ENCODE results near the gene KDELR1.
"Not testable (repeated sequence)": the region's sequence is repeated elsewhere in the genome, so short reads cannot be mapped to it uniquely, and the experiment has no call there.

The KDELR1 gene

DNA sequence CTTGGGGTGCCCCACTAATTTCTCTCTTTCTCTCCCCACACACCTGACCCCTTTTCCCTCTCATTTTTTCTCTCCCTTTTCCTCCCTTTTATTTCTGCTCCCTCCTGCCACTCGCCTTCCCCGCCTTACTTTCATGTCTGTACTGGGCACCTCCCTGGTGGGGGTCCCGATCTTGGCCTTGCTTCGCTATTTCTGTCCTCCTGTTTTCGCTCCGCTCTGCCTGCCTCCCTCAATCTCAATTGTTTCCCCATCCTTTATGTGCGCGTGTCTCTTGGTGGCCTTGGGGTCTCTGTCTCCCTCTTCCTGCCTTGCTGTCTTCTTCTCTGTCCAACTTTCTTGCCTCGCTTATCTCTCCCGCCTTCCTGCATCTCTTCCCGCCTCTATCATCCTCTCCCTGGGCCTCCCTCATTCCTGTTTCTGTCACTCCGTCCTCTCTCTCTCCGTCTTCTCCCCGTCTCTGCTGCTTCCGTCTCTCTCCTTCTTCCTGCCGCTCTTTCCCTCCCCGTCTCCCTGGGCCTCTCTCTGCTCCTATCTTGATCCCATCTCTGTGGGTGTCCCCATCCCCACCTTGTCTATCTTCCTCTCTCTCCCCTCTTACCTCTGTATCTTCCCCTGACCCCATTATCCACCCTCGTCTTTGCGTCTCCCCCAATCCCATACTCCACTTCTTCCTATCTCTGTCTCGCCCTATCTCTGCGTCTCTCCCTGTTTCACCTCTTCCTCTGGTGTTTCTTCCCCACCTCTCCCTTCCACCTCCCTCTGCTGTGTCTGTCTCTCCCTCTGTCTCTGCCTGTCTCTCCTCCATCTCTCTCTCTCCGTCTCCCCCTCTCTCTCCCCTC lies 6.1 kb upstream of the KDELR1 start:
- no peak for DNase-seq (ENCODE audit: low read depth)

DNA sequence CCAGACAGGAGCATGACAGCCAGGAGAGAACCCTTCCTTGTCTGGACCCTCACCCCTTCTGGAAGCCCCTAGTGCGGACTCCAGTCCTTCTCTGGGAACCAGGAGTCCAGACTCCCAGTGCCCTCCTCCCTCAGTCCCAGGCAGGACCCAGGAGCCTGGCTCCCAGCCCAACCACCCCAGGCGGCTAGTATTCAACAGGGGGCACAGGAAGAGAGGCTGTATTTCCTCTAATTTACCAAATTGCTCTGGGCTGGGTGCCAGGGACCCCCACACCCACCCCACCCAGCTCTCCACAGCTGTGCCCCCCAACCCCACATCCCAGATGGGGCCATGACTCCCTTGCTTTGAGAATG lies 5.4 kb upstream of the KDELR1 start:
- no peak for DNase-seq (ENCODE audit: low read depth)

DNA sequence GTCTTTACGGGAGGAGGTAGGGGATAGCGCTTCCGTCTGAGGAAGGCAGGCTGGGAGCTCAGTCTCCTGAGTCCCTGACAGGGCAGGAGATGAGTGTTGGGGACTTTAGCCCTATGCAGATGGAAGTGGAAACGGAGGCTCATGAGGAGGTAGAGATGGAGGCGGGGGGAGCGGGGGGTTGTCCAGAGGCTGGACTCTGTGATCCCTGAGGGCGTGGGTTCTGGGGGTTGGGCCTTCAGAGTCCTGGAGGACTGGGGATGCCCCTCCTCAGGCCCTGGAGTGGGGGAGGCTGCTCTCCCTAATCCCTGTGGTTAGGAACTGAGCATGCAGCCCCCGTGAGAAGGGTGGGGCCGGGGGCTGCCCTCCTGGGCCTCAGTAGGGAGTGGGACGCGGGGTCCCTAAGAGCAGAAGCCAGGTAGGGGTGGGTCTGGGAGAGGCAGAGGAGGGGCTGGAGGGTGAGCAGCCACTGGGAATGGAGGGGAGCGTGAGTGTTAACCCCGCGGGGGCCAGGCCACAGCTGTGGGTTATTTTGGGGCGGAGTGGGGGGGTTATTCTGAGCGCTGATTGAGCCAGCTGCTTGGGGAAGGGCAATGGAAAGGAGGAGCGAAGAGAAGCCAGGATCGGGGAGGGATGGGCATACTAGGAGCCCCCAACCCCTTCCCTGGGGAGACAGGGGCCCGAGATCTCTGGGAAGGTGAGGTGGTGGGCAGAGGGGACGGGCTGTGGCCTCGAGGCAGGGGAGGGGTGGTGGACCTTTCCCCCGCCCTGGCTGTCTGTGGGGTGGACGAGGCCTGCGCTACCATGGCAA lies 4.9 kb upstream of the KDELR1 start:
- DNase-seq (ENCODE audit: low read depth): no peak

DNA sequence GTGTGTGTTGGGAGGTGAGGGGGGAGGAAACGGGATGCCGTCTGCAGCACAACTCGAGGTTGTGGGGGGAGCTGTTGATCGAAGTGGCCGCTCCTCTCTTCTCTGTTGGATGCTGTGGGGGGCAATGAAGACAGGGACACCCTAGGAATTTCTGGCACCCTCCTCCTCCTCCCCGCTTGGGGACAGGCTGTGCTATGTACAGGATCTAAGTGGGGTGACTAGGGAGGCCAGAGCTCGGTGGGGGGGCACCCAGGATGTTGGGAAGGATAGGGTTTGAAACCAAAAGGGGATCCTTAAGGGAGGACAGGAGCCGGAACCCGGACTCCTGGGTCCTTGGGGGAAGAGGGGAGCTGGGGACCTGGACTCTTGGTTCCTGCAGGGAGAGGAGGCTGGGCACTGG lies 4.1 kb upstream of the KDELR1 start:
- DNase-seq (ENCODE audit: low read depth): no peak

DNA sequence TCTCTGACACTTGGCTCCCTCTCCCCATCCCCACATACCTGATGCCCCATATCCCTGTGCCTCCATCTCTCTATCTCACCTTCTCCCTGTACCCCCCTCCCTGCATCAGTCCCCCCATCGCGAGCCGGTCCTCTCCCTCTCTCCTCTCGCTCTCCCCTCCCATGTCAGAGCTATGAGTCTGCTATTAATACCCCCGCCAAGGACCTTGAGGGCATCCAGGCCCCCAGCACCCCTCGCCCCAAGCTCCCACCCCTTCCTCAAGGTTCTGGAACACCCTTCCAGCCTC lies 3.8 kb upstream of the KDELR1 start:
- no peak for DNase-seq (ENCODE audit: low read depth)

DNA sequence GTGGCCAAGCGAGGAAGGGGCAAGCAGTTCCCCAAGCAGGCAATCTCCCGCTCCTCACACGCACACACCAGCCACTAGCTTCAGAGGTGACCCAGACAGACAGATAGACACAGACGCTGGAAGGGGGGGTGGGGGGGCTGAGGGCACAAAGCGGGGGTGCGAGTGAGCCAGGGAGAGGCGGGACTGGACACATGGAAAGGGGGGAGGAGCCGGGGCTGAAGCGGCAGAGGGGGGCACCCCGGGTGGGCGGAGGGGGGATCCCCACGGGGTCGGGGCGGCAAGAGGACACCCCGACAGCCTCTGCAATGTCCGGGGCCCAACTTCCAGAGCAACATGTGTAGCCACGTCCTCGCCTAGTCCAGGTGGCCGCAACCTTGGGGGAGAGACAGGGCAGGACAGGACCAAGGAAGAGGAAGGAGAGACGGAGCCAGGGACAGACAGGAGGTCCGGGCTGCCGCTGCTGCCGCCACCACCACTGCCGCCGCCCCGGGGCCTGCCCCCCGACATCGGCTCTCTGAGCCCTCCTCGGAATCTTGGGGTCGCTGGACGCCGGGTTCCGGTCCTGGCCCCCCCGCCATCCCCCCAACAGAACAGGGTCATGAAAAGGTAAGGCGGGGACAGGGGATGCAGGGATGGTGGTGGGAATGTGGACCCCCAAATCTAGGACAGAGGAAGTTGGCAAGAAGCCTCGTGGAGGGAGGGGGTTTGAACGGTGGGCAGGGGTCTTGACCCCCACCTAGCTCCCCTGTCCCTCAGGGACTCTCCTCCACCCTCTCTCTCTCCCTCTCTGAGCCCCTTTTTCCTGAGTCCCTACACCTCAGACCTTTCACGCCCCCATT lies 3.2 kb upstream of the KDELR1 start:
- DNase-seq (ENCODE audit: low read depth): no peak

DNA sequence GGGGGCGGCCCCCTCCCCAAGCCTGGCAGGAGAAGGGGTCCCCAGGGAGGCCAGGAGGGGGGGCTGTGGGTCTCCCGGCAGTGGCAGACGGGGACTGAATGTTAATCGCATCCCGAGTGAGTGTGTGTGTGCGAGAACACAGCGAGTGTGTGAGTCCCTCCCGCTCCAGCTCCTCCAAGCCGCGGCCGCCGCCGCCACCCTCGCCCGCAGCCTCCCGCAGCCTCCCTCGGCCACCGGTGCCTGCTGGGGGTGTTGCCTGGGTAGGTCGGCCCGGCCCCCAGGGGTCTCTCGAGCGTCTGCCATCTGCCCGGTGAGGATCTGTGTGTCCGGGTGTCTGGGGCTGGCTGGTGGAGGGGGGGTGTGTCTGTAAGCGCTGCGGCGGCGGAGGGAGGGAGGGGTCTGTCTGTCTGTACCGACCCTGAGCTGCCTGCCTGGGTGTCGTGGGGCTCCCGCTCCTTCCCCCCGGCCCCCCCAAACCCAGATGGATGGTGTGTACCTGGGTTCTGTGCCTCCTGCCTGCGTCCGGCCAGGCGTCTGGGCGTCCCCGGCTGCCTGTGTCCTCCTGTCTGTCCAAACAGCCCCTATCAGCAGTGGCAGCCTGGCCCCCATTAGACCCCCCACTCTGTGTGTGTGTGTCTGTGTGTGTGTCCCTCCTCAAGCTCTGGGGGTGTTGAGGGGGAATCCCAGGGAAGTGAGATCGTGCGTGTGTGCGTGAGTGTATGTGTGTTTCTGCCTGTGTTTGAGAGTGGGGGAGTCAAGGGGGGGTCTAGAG lies 2.4 kb upstream of the KDELR1 start, which contains the start of gene GRIN2D:
Gene GRIN2D (plus strand): TSS at position 110 of the 772 bp plus-strand sequence. CDS start 4,725 bp downstream, outside the sequence.
- DNase-seq (ENCODE audit: low read depth): no peak

DNA sequence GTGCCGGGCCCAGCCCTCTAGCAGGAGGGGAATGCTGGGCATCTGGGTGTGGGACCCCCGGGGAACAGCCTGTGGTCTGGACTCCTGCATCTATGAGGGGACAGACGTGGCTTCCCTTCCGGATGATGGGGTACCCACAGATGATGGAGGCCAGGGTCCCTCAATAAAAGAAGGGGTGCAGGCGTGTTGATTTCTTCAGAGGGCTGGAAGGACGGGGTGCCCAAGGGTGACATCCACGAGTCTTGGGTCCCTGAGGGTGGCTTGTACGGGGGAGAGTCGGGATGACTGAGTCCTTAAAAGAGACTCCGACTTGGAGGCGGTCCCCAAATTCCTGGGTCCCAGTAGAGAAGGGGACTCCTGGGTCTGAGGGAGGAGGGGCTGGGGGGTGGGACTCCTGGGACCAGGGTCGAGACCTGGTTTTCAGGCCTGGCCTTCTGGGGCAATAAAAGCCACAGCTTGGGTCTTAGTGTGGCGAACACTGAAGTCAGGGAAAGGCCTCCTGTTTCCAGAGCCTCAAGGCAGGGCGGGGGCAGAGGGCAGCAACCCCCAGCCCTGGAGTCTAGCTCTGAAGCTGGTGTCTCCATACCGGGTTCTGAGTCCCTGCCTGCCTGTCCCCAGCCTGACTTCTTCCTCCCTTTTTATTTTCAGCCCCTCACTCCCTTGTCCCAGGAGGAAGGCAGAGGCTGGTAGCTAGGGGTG lies 1.7 kb upstream of the KDELR1 start:
- no peak for DNase-seq (ENCODE audit: low read depth)

DNA sequence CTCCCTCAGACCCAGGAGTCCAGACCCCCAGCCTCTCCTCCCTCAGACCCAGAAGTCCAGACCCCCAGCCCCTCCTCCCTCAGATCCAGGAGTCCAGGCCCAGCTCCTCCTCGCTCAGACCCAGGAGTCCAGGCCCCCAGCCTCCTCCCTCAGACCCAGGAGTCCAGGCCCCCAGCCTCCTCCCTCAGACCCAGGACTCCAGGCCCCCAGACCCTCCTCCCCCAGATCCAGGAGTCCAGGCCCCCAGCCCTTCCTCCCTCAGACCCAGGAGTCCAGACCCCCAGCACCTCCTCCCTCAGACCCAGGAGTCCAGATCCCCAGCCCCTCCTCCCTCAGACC lies 624 bp upstream of the KDELR1 start:
- DNase-seq (ENCODE audit: low read depth): not testable (repeated sequence)

DNA sequence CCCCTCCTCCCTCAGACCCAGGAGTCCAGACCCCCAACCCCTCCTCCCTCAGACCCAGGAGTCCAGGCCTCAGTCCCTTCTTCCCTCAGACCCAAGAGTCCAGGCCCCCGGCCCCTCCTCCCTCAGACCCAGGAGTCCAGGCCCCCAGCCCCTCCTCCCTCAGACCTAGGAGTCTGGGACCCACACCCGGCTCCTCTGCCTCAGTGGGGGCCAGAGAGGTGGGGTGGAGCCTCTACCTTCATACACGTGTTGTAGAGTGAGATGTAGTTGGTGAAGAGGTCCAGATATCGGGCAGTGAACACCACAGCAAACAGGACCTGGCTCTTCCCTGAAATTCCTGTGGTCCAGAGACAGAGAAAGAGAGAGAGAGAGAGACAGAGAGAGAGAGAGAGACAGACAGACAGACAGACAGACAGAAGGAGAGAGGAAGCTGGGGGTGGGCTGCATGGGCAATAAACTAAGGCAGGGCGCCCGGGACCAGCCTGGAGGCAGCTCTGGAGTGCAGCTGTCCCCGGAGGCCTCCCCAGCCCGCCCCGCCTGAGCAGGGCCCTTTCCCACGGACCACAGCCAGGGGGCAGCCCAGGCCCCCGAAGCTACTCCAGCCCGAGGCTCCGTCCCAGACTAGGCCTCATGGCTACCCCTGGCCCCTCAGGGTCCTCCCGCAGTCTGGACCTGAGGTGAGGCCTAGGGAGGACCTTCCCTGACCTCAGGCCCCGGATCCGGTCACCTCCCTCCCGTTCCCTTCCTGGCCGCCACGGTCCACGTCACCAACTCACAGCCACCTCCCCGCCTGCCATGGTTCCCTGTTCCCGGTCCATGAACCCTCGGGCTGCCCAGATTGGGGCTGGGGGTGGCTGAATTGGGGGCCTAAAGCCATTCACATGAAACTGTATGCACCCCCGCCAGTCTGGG lies 907 bp downstream of the KDELR1 start:
- peak; percentile 31 for DNase-seq (ENCODE audit: low read depth)

DNA sequence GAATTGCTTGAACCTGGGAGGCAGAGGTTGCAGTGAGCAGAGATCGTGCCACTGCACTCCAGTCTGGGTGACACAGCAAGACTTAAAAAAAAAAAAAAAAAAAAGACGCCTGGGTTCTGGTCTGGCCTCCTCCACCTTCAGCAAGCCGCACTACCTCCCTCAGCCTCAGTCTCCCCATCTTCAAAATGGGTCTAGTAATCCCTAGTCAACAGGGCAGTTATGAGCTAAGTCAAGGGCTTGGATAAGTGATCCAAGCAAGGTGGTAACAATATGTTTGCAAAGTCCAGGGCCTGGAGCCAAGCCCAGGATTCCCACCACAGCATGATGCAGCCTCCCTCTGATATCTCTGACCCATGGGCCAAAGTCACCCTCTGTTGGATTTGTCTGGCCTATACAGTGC lies 4.4 kb downstream of the KDELR1 start:
- no peak for DNase-seq (ENCODE audit: low read depth)

DNA sequence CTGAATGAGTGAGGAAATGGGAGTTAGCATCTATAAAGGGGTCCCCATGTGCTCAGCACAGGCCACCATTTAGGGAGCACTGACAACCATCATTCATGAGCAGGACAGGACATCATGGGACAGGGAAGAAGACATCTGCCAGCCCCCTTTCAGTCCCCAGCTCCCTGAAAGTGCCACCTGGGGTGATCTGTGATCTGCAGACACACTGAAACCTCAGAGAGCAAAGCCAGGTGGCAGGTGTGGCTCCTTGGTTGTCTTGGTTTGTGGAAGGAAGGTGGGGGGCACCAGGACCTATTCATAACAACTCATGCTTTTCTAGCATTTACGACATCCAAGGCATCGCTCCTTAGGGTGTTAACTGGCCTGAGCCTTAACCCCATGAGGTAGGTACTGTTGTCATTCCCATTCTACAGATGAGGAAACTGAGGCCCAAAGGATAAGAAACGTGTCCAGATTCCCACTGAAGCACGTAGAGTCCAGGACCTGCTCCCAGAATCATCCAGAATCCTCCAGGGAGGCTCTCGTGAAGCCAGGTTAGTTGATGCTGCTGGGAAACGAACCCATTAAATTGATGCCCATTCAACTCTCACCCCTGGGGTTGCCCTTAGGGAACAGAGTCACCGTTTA lies 5.8 kb downstream of the KDELR1 start:
- DNase-seq (ENCODE audit: low read depth): no peak

DNA sequence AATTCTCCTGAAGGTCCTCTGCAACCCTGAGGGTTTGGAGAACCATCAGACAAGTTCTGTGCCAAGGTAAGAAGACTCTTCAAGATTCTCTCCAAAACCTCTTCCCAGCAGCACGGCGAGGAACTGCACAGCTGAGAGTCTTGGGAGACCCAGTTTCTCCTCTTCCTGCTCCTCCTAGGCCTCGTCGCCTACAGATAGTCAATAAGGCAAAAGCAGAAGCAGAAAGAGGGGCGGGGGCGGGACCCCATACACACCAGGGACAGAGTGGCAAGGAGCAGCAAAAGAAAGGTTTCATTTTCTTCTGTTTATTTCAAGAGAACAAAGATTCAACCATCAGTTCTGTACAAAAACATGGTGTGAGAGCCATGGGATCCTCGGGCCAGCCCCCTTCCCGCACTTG lies 9.1 kb downstream of the KDELR1 start:
- DNase-seq (ENCODE audit: low read depth): no peak

DNA sequence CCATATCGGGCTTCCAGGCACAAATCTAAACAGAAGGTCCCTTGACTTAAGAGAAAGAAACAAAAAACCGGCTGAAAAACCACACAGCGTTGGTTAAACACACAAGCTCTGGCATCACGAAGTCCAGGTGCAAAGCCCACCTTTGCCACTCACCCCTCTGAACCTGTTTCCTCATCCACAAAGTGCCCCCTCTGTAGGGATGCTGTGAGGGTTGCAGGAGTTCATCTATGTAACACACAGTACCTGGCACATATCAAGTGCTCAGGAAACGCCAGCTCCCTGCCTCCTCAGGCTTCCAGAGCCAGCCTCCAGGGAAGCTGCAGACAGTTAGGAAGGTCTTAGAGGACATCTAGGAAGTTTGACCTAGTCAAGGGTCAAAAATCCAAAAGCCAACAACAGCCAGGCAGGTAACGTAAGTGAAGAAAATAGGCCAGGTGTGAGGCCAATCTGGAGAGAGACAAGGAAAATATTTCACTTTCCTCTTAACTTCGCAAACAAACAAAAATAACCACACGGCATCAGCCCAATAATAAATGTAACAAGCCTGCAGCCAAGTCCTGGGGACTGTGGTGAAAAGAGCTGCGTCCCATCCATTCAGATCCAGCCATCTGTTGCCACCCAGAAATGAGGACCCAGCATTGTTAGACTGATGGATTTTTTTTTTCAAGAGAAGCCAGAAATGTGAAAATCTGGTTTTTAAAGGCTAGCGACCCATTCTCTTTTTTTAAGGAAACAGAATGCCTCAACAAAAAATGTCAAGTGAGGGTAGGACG lies 10.0 kb downstream of the KDELR1 start:
- DNase-seq (ENCODE audit: low read depth): no peak

DNA sequence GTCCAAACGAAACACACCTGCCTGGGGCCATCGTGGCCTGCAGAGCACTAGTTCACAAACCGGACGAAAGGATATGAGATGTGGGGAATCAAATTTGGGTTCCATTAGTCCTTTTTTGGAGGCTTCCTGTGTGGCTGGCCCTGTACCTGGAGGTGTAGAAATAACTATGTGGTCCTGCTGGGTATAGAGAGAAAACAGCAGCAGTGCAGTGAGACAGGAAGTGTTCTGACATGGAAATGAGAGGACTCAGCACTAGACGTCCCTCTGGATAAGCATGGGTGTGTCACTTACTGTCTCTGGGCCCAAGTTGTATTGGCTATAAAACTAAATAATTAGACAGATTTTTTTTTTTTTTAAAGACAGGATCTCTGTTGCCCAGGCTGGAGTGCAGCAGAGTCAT lies 12.3 kb downstream of the KDELR1 start:
- DNase-seq (ENCODE audit: low read depth): no peak

DNA sequence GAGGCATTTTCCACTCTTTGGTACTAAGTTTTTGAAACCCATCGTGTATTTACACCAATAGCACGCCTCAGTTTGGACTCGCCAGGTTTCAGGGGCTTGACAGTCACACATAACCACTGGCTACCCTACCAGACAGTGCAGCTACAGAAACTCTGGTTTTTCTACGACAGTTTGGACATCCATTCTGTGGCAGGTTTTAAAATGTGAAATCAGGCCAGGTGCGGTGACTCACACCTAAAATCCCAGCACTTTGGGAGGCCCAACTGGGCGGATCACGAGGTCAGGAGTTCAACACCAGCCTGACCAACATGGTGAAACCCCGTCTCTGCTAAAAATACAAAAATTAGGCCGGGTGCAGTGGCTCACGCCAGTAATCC lies 13.2 kb downstream of the KDELR1 start:
- DNase-seq (ENCODE audit: low read depth): no peak

DNA sequence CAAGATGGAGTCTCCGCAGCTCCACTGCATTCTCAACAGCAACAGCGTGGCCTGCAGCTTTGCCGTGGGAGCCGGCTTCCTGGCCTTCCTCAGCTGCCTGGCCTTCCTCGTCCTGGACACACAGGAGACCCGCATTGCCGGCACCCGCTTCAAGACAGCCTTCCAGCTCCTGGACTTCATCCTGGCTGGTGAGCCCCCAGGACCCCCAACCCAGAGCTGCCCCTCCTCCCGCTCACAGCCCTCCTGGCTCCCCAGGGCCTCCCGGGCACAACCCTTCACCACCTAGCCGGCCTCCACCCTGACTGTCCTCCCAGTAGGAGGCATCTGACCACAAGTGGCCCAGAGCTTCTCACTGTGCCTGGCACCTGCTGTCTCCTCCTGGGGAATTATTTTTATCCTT lies 17.8 kb downstream of the KDELR1 start:
- DNase-seq (ENCODE audit: low read depth): no peak

DNA sequence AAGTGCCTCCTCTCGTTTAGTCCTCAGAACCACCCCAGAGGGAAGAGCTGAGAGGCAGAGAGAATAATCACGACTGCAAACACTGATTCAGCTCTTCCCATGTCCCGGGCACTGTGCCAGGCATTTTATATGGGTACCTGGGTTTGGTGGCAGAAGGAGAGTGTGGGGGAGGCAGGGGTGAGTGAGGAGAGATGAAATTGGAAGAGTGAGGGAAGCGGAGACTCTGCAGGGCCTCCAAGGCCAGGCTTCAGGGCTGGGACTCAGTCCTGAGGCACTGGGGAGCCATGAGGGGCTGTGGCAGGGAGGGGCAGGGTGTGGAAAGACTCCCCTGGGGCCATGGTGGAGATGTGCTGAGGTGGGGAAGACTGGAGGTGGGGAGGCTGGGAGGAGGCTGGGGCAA lies 18.4 kb downstream of the KDELR1 start:
- no peak for DNase-seq (ENCODE audit: low read depth)

DNA sequence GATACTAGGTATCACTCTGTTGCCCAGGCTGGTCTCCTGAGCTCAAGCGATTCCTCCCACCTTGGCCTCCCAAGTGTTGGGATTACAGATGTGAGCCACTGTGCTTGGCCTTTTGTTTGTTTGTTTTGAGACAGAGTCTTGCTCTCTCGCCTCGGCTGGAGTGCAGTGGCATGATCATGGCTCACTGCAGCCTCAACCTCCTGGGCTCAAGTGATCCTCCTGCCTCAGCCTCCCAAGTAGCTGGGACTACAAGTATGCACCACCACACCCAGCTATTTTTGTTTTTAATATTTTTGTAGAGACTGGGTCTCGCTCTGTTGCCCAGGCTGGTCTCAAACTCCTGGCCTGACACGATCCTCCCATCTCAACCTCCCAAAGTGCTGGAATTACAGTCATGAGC lies 19.6 kb downstream of the KDELR1 start:
- DNase-seq (ENCODE audit: low read depth): not testable (repeated sequence)
